ENCODE data around the gene TCFL5.
A peak's percentile ranks its signal among the peaks of the same experiment; 100 is the strongest.
"Not testable (repeated sequence)": the region's sequence is repeated elsewhere in the genome, so short reads cannot be mapped to it uniquely, and the experiment has no call there.

TCFL5 gene

DNA sequence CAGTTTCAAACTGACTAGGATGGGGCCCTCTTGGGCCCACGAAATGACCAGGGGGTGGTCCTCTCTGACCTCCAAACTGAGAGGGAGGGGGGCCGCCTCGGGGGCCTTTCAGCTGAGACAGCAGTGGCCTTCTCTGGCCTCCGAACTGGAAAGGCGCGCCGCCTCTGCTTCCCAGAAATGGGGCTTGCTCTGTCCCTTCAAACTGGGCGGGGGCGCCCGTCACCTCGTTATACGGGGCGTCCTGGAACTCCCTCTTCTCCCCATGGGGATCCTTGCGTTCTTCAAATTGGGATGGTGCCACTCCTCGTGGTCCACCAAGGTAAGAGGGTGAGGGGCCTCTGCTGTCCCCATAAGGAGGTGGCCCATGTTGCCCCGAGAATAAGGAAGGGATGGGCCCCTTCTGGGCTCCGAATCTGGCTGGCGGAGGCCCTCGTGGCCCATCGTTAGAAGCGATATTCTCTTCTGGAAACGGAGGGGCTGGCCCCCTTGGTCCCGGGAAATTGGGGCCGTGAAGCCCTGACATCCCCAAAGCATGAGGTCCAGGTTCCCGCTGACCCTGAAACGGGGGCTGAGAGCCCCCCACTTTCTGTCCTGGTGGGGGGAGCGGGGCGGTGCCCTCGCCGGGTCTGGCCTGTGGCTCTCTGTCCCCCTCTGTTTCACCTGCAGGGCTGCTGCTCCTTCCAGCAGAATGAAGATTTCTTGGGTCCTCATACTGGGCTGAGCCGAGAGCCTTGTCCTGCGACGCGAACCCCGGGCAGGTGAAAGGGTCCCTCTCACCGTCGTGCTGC lies 18.7 kb upstream of the TCFL5 start:
- DNase-seq (ENCODE audit: low spot score), result no peak

DNA sequence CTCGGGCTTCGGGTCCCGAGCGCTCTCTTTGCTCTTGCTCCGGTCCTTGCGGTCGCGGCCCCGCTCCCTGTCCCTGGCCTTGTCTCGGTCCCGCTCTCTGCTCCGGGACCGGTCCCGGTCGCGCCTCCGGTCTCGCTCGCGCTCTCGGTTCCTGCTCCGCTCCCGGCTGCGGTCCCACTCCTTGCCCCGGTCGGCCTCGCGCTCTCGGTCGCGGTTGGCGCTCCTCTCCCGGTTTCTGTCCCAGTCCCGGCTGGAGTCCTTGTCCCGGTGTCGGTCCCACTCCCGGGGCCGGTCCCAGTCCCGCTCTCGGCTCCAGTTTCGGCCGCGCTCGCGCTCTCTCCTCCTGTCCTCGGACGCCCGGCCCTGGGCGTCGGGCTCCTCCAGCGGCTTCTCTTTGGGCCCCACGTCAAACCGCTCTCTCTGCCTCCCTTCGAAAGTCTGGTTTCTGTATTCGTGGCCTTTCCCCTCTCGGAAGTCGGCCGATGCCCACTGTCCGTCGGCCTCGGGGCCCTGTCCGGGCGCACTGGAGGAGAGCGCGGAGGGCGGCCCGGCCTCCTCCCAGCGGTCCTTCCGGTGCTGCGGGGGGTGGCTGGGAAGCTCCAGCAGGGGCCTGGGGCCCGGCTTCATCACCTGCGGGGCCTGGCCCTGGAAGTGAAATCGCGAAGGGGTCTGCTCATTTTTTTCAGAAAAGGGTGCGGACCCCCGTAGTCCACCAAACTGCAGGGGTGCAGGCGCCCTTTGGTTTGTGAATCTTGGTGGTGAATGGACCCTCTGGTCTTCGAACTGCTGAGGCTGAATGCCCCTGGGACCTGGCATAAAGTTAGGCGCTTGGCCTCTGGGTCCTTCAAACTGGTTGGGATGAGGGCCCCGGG lies 17.9 kb upstream of the TCFL5 start:
- no peak for DNase-seq (ENCODE audit: low spot score)

DNA sequence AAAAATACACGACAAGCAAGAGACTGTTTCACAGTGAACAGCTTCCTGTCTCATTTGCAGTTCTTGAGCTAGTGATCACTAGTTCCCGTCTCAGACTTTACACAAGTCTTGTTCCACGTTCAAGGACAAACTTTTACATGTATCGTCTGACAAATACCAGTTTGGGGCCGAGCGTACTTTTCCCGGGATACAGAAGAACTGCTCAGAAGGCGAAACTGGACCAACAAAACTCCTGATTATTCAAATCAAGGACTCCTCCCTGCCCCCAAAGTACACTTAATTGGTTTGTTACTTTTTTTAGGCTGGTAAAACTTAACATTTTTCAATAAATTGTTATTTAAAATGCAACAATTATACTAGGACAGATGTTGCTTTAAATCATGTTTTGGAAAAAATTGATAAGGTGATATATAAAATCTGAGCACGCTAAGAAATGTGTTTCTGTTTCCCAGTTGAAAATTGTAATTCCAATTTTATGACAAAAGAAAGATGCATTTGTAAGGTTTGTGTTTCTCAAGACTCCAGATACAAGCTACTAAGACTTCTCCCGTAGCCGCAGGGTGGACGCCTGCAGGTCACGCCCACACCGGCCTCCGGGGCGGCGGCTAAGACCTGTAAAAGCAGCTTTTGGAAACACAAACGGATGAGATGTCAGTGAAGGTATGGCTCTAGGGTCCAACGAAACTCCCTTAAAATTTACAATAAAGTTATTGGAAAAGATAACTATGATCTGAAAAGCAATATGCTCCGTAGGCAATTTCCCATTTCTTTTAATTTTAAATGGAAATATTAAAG lies 16.8 kb upstream of the TCFL5 start:
- DNase-seq (ENCODE audit: low spot score), result no peak

DNA sequence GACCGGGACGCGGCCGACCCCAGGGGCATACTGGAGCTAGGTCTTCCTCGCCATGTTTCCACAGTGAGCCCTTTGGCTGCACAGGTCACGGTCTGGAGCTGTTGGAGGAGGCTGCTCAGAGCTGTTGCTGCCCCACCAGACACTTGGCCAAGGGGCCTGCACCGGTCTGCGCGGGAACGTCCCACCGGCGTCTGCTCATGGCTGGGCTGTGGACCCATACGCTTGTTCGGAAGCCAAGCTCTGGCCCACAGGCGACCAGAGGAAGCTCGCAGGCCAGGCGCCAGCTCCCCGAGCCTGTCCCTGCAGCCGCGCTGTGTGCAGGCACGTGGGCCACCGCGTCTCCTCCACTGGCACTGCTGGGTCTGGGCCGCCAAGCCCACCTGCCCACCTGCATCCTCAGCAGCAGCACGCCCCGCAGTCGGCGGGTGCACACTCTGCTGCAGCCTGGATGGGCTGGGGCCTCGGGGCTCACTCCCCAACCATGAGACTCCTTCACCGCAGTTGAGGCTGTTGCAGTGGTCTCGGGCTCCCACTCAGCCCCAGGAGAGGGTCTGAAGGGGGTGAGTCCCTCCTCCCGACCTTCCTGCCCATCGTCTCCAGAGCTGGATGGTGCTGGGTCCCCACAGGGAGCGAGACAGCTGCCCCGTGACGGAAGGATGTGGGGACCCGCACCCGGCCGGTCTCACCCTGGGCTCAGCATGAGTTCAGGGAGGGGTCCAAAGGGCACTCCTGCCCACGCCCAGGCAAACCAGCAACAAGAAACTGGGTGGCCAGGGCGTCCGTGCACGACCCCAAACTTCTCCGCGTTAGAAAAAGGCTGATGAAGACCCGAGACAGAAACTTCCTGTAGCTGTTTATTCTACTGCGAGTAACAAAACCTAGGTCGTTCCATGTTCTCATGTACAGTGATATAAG lies 15.5 kb upstream of the TCFL5 start:
- no peak for DNase-seq (ENCODE audit: low spot score)

DNA sequence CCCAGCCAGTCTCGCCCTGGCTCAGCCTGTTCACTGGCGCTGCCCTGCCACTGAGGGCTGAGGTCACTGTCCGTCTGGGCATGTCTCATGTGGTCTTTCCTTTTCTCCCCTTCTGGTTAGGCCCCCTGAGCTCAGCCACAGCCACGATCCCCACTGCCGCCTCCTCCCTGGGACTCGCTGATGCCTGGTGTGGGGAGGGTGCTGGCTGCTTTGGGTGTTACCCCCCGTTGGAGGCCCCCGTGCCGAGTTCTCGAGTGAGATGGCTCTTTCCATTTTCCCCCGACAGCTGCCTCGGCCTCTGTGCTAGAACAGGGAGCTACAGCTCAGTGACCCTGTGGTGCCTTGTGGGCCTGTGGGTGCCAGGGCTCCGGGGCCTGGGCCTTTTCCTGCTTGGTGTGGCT lies 14.9 kb upstream of the TCFL5 start:
- no peak for DNase-seq (ENCODE audit: low spot score)

- no peak for DNase-seq (ENCODE audit: low spot score)
These were observed 14.1 kb upstream of the TCFL5 start for GRCh38 chr20:62875419-62876361.

DNA sequence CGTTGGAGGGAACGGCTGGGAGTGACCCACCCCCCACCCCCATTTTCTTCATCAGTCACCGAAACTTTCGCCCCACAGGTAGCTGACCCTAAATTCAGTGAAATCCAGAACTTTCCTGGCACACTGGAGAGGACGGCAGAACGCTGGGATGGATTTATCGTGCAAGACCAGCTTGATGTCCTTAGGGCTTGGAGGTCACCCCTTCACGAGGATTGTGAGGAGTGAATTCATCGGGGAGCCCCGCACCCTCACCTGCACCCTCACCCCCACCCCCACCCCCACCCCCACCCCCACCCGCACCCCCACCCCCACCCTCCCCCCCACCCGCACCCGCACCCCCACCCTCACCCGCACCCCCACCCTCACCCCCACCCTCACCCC lies 13.3 kb upstream of the TCFL5 start:
- DNase-seq (ENCODE audit: low spot score), result no peak

DNA sequence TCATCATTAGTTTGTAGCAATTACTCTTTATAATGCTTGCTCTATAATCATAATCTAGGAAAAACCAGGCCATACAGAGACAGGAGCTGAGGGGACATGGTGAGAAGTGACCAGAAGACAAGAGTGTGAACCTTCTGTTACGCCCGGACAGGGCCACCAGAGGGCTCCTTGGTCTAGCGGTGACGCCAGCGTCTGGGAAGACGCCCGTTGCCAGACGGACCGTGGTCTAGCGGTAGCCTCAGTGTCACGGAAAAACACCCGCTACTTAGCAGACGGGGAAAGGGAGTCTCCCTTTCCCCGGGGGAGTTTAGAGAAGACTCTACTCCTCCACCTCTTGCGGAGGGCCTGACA lies 12.0 kb upstream of the TCFL5 start:
- not testable (repeated sequence) for DNase-seq (ENCODE audit: low spot score)

- DNase-seq (ENCODE audit: low spot score), result no peak
These were observed 11.7 kb upstream of the TCFL5 start for GRCh38 chr20:62873280-62873679.

- no peak for DNase-seq (ENCODE audit: low spot score)
These were observed 11.2 kb upstream of the TCFL5 start for GRCh38 chr20:62872862-62873261.

DNA sequence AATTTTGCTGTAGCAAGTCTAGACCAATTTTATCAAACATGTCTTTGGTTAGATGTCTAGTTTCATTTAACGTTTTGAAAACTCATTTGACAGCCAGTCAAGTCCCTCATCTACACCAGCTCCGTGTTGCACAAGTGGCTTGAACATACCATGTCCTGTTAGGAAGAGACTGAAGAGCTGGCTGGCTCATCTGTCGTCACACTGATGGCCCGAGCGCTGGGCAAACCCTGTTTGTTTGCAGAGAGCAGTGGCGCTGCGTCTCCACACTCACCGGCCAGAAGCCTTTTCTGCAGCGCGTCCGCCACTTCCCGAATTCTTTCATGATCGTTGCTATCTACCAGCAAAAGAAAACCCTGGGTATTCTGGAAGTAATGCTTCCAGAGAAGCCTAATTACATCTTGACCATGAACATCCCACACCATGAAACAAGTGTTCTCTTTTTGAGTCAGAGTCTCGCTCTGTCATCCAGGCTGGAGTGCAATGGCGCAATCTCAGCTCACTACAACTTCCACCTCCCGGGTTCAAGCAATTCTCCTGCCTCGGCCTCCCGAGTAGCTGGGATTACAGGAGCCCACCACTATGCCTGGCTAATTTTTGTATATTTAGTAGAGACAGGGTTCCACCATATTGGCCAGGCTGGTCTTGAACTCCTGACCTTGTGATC lies 10.7 kb upstream of the TCFL5 start:
- no peak for DNase-seq (ENCODE audit: low spot score)

DNA sequence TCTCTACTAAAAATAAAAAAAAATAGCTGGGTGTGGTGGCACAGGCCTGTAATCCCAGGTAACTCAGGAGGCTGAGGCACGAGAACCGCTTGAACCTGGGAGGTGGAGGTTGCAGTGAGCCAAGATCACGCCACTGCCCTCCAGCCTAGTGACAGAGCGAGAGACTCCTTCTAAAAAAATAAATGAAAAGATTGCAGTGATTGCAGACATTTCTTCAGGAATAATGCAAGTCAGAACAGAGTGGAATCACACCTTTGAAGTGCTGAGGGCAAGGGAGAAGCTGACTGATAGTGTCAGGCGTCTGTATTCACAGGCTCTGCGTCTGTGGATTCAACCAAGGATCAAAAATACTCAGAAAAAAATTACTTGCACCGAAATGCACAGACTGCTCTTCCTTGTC lies 2.6 kb upstream of the TCFL5 start:
- no peak for DNase-seq (ENCODE audit: low spot score)

- DNase-seq (ENCODE audit: low spot score), result peak; percentile 18
These were observed 514 bp downstream of the TCFL5 start for GRCh38 chr20:62860924-62861691.

DNA sequence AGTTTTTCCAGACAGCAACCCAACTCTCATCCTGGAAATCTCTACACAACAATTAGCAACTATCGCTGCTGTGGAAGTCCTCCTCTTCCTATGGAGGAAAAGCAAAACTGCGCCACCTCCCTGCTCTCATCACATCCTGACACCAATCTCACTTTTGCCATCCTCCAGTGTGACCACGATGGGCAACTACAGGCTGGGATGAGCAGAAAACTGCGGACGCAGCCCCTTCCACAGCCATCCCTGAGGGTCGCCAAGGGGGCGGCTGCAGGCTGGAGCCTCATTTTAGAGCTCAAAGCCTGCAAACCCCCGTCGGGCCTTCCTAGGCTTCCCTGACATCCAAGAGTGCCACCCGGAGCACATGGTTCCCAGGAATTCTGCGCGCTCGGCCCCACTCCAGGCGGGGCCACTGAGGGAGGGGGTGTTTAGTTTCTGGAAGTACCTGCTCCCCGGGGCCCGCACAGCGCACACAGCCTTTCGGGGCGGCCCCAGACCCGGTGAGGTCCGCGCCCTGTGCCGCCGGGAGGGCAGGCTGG lies 1.2 kb downstream of the TCFL5 start:
- no peak for DNase-seq (ENCODE audit: low spot score)

GRCh38 chr20:62859721-62860120 lies 1.9 kb downstream of the TCFL5 start:
- DNase-seq (ENCODE audit: low spot score), result no peak

DNA sequence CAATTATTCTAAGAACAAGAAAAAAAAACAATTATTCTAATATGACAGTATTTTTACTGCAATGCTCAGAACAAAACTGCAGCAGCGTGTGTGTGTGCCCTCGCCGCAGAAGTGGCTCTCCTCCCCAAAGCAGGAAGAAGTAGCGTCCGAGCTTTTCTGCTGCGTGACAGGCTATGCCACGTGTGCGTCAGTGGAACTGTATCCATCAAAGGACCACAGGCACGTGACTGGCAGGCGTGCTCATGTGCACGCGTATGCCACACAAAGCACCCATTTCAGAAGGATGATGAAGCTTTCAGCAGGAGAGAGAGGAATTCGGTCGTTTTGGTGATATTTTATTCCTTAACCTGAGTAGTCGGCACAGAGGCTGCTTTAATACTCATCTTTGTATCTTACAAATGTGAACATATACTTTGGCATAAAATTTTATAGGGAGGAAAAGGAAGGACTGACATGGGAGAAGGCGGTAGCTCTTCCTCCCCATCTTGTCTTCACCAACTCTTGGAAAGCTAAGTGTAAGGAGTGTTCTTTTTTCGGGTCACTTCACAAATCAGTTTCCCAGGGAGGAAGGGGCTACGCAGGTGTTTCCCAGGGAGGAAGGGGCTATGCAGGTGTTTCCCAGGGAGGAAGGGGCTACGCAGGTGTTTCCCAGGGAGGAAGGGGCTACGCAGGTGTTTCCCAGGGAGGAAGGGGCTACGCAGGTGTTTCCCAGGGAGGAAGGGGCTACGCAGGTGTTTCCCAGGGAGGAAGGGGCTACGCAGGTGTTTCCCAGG lies 3.4 kb downstream of the TCFL5 start:
- DNase-seq (ENCODE audit: low spot score), result no peak

- no peak for DNase-seq (ENCODE audit: low spot score)
These were observed 4.5 kb downstream of the TCFL5 start for GRCh38 chr20:62856931-62857619.
